Neural cell (in vitro differentiated cells): ENCODE data around the gene KLHDC2. TPM values are rescaled to one million over a fixed set of nuclear protein-coding genes. Genes with fewer than 3 reads are reported as not detected.

Experiments used
- H2AFZ ChIP-seq: fragments of 200-600, 300-800 bp; sonication (generic), shearing (Covaris generic); 2 replicates; pipeline ENCODE4 v1.6.0; 2014; ENCODE audit warnings: low read depth, mild to moderate bottlenecking, antibody characterized with exemption, low read length, moderate library complexity
- H3F3A ChIP-seq: fragments of 200-600 bp; shearing (Covaris generic); 2 replicates; pipeline ENCODE4 v1.6.1; 2016; ENCODE audit warnings: mild to moderate bottlenecking, moderate library complexity, mixed read lengths, antibody characterized with exemption, low read length; ENCODE audit not compliant: insufficient read depth, poor library complexity, severe bottlenecking
- H3K27ac ChIP-seq: fragments of 200-600, 300-800 bp; sonication (generic), shearing (Covaris generic); 2 replicates; pipeline ENCODE4 v1.5.1; 2014; ENCODE audit warnings: mild to moderate bottlenecking, low read length, moderate library complexity
- H3K27me3 ChIP-seq: fragments of 300-800, 200-600 bp; sonication (generic), shearing (Covaris generic); 2 replicates; pipeline ENCODE4 v1.6.0; 2014; ENCODE audit warnings: mild to moderate bottlenecking, low read depth, low read length, moderate library complexity; ENCODE audit not compliant: insufficient read depth
- H3K36me3 ChIP-seq: fragments of 300-800, 200-600 bp; sonication (generic), shearing (Covaris generic); 2 replicates; pipeline ENCODE4 v1.5.1; 2014; ENCODE audit warnings: mild to moderate bottlenecking, antibody characterized with exemption, low read length, moderate library complexity; ENCODE audit not compliant: insufficient read depth
- H3K4me2 ChIP-seq: fragments of 300-800, 200-600 bp; sonication (generic), shearing (Covaris generic); 2 replicates; pipeline ENCODE4 v1.6.0; 2014; ENCODE audit warnings: mild to moderate bottlenecking, low read length
- H3K4me3 ChIP-seq: fragments of 300-800, 200-600 bp; sonication (generic), shearing (Covaris generic); 2 replicates; pipeline ENCODE4 v1.5.1; 2014; ENCODE audit warnings: mild to moderate bottlenecking, low read length, moderate library complexity
- H3K79me2 ChIP-seq: fragments of 200-600 bp; shearing (Covaris generic); replicated peaks from 2 replicates; pipeline ENCODE4 v1.6.0; 2014; ENCODE audit warnings: mild to moderate bottlenecking, low read length, moderate library complexity; ENCODE audit not compliant: insufficient read depth
- H3K9ac ChIP-seq: fragments of 300-800, 200-600 bp; sonication (generic), shearing (Covaris generic); 2 replicates; pipeline ENCODE4 v1.6.1; 2016; ENCODE audit warnings: mild to moderate bottlenecking, low read length, mixed read lengths
- H3K9me2 ChIP-seq: fragments of 200-600 bp; shearing (Covaris generic); 2 replicates; pipeline ENCODE4 v1.6.1; 2016; ENCODE audit warnings: mild to moderate bottlenecking, low read length, mixed read lengths; ENCODE audit not compliant: insufficient read depth
- H3K9me3 ChIP-seq: fragments of 200-600, 300-800 bp; sonication (generic), shearing (Covaris generic); 2 replicates; pipeline ENCODE4 v1.6.1; 2016; ENCODE audit warnings: mild to moderate bottlenecking, mixed run types, low read length, moderate library complexity, mixed read lengths
- H4K20me1 ChIP-seq: fragments of 200-600 bp; shearing (Covaris generic); 2 replicates; pipeline ENCODE4 v1.6.1; 2016; ENCODE audit warnings: mild to moderate bottlenecking, mixed run types; ENCODE audit not compliant: insufficient read depth
- EP300 ChIP-seq: fragments of 450-650 bp; conservative IDR thresholded peaks from 2 replicates; pipeline ENCODE4 v1.6.1; 2014; ENCODE audit warnings: antibody characterized with exemption, mild to moderate bottlenecking, moderate library complexity; ENCODE audit not compliant: poor library complexity, severe bottlenecking
- EZH2 ChIP-seq: fragments of 200-600, 300-800 bp; shearing (Covaris generic), sonication (generic); IDR thresholded peaks from 2 replicates; pipeline ENCODE4 v1.6.1; 2014; ENCODE audit warnings: antibody characterized with exemption, low read length, borderline replicate concordance, mild to moderate bottlenecking; ENCODE audit not compliant: insufficient read depth, poor library complexity, severe bottlenecking
- MXI1 ChIP-seq: fragments of 450-650 bp; conservative IDR thresholded peaks from 2 replicates; pipeline ENCODE4 v1.6.1; 2014; ENCODE audit warnings: antibody characterized with exemption, mild to moderate bottlenecking; ENCODE audit not compliant: poor library complexity, severe bottlenecking
- POLR2AphosphoS5 ChIP-seq: IDR thresholded peaks from 2 replicates; pipeline ENCODE4 v1.6.1; 2012
- RAD21 ChIP-seq: fragments of 450-650 bp; conservative IDR thresholded peaks from 2 replicates; pipeline ENCODE4 v1.6.1; 2014; ENCODE audit warnings: antibody characterized with exemption, mild to moderate bottlenecking, moderate library complexity
- SMC3 ChIP-seq: fragments of 450-650 bp; conservative IDR thresholded peaks from 2 replicates; pipeline ENCODE4 v1.6.1; 2014; ENCODE audit warnings: antibody characterized with exemption, mild to moderate bottlenecking, moderate library complexity; ENCODE audit not compliant: poor library complexity
- TAF1 ChIP-seq: IDR thresholded peaks from 2 replicates; pipeline ENCODE4 v1.6.1; 2012; ENCODE audit warnings: low read depth
- polyA plus RNA-seq: library from polyadenylated mRNA; depleted of rRNA; stranded (reverse); fragments of >200 nt; gene quantifications from 2 replicates; pipeline ENCODE4 v1.2.3, GENCODE V29; 2014
- TF ChIP-seq, protein P1 (sequence below): IDR thresholded peaks from 2 replicates; pipeline ENCODE4 v1.6.1; 2012; ENCODE audit warnings: borderline replicate concordance
- TF ChIP-seq, protein P2 (sequence below): fragments of 450-650 bp; IDR thresholded peaks from 2 replicates; pipeline ENCODE4 v1.5.1; 2014; ENCODE audit warnings: antibody characterized with exemption, mild to moderate bottlenecking, moderate library complexity; ENCODE audit not compliant: poor library complexity, severe bottlenecking

KLHDC2 gene
- polyA plus RNA-seq, 1 donor from 2014 or later: 290 TPM

DNA sequence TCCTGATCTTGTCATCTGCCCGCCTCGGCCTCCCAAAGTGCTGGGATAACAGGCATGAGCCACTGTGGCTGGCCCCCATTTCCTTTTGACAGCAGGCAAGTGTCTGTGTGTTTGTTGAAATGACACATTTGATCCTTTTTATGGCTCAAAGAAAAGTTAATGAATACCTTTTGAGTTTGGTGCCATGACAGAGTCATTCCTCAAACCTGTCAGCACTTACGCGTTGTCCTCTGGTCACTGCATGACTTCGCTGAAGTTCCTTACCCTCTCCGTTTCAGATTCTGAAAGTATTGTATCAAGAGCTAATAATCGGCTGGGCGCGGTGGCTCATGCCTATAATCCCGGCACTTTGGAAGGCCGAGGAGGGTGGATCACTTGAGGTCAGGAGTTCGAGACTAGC, 52.2 kb downstream of the KLHDC2 start:
- no peak overlapping the region for H3K4me3 ChIP-seq
- H3F3A ChIP-seq: no peaks in the 10 kb centered on the region
- no peak overlapping the region for H2AFZ ChIP-seq
- H3K4me2 ChIP-seq: no peak overlapping the region
- peaks cover 7% of the 10 kb centered on the region for H3K9me3 ChIP-seq
- peaks cover 12% of the 10 kb centered on the region for H3K36me3 ChIP-seq
- H3K27ac ChIP-seq: no peak overlapping the region
- TF ChIP-seq TAF1 (no peak), SMC3 (no peak), EZH2 (no peak), POLR2AphosphoS5 (no peak), RAD21 (no peak), EP300 (no peak), MXI1 (no peak)
- TF ChIP-seq, protein P1, sequence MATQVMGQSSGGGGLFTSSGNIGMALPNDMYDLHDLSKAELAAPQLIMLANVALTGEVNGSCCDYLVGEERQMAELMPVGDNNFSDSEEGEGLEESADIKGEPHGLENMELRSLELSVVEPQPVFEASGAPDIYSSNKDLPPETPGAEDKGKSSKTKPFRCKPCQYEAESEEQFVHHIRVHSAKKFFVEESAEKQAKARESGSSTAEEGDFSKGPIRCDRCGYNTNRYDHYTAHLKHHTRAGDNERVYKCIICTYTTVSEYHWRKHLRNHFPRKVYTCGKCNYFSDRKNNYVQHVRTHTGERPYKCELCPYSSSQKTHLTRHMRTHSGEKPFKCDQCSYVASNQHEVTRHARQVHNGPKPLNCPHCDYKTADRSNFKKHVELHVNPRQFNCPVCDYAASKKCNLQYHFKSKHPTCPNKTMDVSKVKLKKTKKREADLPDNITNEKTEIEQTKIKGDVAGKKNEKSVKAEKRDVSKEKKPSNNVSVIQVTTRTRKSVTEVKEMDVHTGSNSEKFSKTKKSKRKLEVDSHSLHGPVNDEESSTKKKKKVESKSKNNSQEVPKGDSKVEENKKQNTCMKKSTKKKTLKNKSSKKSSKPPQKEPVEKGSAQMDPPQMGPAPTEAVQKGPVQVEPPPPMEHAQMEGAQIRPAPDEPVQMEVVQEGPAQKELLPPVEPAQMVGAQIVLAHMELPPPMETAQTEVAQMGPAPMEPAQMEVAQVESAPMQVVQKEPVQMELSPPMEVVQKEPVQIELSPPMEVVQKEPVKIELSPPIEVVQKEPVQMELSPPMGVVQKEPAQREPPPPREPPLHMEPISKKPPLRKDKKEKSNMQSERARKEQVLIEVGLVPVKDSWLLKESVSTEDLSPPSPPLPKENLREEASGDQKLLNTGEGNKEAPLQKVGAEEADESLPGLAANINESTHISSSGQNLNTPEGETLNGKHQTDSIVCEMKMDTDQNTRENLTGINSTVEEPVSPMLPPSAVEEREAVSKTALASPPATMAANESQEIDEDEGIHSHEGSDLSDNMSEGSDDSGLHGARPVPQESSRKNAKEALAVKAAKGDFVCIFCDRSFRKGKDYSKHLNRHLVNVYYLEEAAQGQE: no peak
- TF ChIP-seq, protein P2, sequence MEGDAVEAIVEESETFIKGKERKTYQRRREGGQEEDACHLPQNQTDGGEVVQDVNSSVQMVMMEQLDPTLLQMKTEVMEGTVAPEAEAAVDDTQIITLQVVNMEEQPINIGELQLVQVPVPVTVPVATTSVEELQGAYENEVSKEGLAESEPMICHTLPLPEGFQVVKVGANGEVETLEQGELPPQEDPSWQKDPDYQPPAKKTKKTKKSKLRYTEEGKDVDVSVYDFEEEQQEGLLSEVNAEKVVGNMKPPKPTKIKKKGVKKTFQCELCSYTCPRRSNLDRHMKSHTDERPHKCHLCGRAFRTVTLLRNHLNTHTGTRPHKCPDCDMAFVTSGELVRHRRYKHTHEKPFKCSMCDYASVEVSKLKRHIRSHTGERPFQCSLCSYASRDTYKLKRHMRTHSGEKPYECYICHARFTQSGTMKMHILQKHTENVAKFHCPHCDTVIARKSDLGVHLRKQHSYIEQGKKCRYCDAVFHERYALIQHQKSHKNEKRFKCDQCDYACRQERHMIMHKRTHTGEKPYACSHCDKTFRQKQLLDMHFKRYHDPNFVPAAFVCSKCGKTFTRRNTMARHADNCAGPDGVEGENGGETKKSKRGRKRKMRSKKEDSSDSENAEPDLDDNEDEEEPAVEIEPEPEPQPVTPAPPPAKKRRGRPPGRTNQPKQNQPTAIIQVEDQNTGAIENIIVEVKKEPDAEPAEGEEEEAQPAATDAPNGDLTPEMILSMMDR: no peak
- H3K9ac ChIP-seq: no peak overlapping the region
- H3K27me3 ChIP-seq: no peaks in the 10 kb centered on the region
- H4K20me1 ChIP-seq: no peaks in the 10 kb centered on the region
- H3K79me2 ChIP-seq: no peaks in the 10 kb centered on the region
- no peaks in the 10 kb centered on the region for H3K9me2 ChIP-seq

DNA sequence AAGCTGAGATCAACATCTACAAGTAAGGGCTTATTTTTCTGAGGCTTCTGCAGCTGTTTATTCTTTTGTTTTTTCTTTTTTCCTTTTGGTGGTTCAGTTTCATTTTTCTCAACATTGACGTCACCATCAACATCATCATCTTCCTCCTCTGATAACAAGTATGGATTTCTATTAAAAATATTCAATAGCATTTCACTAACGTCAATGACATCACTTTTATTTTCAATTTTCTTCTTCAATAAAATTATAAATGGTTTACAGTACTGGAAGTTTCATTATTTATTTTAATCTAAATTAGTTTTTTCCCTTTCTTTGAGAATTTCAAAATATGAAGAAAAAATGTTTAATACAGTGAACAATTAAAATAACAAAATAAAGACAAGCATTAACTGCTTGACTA, 60.7 kb downstream of the KLHDC2 start:
- Histone ChIP-seq H3K27ac (no peak overlapping the region), H3K9me2 (no peaks in the 10 kb centered on the region), H4K20me1 (no peaks in the 10 kb centered on the region), H3K79me2 (no peaks in the 10 kb centered on the region), H3K27me3 (no peaks in the 10 kb centered on the region), H3K4me2 (no peak overlapping the region), H2AFZ (no peak overlapping the region), H3K4me3 (no peak overlapping the region), H3F3A (no peaks in the 10 kb centered on the region), H3K9me3 (no peaks in the 10 kb centered on the region), H3K36me3 (peaks cover 5% of the 10 kb centered on the region), H3K9ac (no peak overlapping the region)
- no peak for TF ChIP-seq EP300
- TF ChIP-seq, protein P1: no peak
- TF ChIP-seq RAD21: no peak
- TF ChIP-seq TAF1: no peak
- no peak for TF ChIP-seq POLR2AphosphoS5
- TF ChIP-seq, protein P2: no peak
